Liver (tissue), 9 donors: ENCODE data around the gene CGNL1. TPM values are rescaled to one million over a fixed set of nuclear protein-coding genes. Genes with fewer than 3 reads are reported as not detected.

Experiments used
- DNase-seq: peaks from one replicate; pipeline ENCODE4 v3.0.0-alpha.2; 2017; ENCODE audit warnings: low spot score
- H3K27ac ChIP-seq, 2 donors: one replicate each; pipeline ENCODE4 v1.7.0; 2013; ENCODE audit warnings: inconsistent platforms in 2 of 2, low read length in 2 of 2, control low read depth in 1 of 2, low read depth in 1 of 2, mild to moderate bottlenecking in 1 of 2
- H3K27me3 ChIP-seq, 4 donors: one replicate each; pipeline versions ENCODE4 v1.6.1 to v1.7.0; 2013; ENCODE audit warnings: low read length in 3 of 4, inconsistent platforms in 1 of 4, mild to moderate bottlenecking in 1 of 4, moderate library complexity in 1 of 4; ENCODE audit not compliant: control insufficient read depth in 4 of 4, insufficient read depth in 4 of 4
- H3K36me3 ChIP-seq, 4 donors: one replicate each; pipeline versions ENCODE4 v1.6.1 to v1.7.0; 2013; ENCODE audit warnings: low read length in 3 of 4, mild to moderate bottlenecking in 3 of 4, low read depth in 1 of 4, moderate library complexity in 1 of 4; ENCODE audit not compliant: control insufficient read depth in 4 of 4, insufficient read depth in 3 of 4
- H3K4me1 ChIP-seq, 4 donors: one replicate each; pipeline versions ENCODE4 v1.6.1 to v1.7.0; 2013; ENCODE audit warnings: low read length in 3 of 4, mild to moderate bottlenecking in 3 of 4, moderate library complexity in 1 of 4; ENCODE audit not compliant: control insufficient read depth in 4 of 4, insufficient read depth in 4 of 4
- H3K4me3 ChIP-seq, 3 donors: one replicate each; pipeline versions ENCODE4 v1.6.1 to v1.7.0; 2013; ENCODE audit warnings: low read length in 3 of 3, control low read depth in 1 of 3, low read depth in 1 of 3, mild to moderate bottlenecking in 1 of 3
- H3K9ac ChIP-seq, 2 donors: one replicate each; pipeline ENCODE4 v1.7.0; 2013; ENCODE audit warnings: low read length in 2 of 2, mild to moderate bottlenecking in 2 of 2, moderate library complexity in 2 of 2, control low read depth in 1 of 2, low read depth in 1 of 2
- H3K9me3 ChIP-seq, 4 donors: one replicate each; pipeline versions ENCODE4 v1.6.1 to v1.7.0; 2013; ENCODE audit warnings: low read length in 3 of 4; ENCODE audit not compliant: control insufficient read depth in 4 of 4
- EGR1 ChIP-seq, 2 donors: IDR thresholded peaks; 2 replicates each; pipeline ENCODE4 v1.6.1; 2016 to 2018; ENCODE audit warnings: antibody characterized with exemption in 2 of 2, low read depth in 2 of 2
- FOXA1 ChIP-seq: IDR thresholded peaks from 2 replicates; pipeline ENCODE4 v1.6.1; 2016; ENCODE audit warnings: antibody characterized with exemption
- FOXA2 ChIP-seq: IDR thresholded peaks from 2 replicates; pipeline ENCODE4 v1.6.1; 2016; ENCODE audit warnings: antibody characterized with exemption
- GABPA ChIP-seq, 2 donors: IDR thresholded peaks in 1 of 2; conservative IDR thresholded peaks in 1 of 2; 2 replicates each; pipeline ENCODE4 v1.6.1; 2016; ENCODE audit warnings: antibody characterized with exemption in 2 of 2, mild to moderate bottlenecking in 1 of 2, moderate library complexity in 1 of 2
- HNF4A ChIP-seq, 2 donors: conservative IDR thresholded peaks; 2 replicates each; pipeline ENCODE4 v1.6.1; 2016; ENCODE audit warnings: antibody characterized with exemption in 2 of 2, mild to moderate bottlenecking in 2 of 2
- HNF4G ChIP-seq: IDR thresholded peaks from 2 replicates; pipeline ENCODE4 v1.6.1; 2016; ENCODE audit warnings: antibody characterized with exemption
- JUND ChIP-seq, 2 donors: IDR thresholded peaks; 2 replicates each; pipeline ENCODE4 v1.6.1; 2016; ENCODE audit warnings: antibody characterized with exemption in 2 of 2
- NR2F2 ChIP-seq: IDR thresholded peaks from 2 replicates; pipeline ENCODE4 v1.6.1; 2016; ENCODE audit warnings: antibody characterized with exemption
- RAD21 ChIP-seq, 2 donors: IDR thresholded peaks; 2 replicates each; pipeline ENCODE4 v1.6.1; 2016; ENCODE audit warnings: antibody characterized with exemption in 2 of 2, mild to moderate bottlenecking in 2 of 2
- SP1 ChIP-seq: IDR thresholded peaks from 2 replicates; pipeline ENCODE4 v1.6.1; 2018; ENCODE audit warnings: antibody characterized with exemption, mild to moderate bottlenecking
- TAF1 ChIP-seq: conservative IDR thresholded peaks from 2 replicates; pipeline ENCODE4 v1.6.1; 2016; ENCODE audit warnings: antibody characterized with exemption, mild to moderate bottlenecking
- YY1 ChIP-seq: IDR thresholded peaks from 2 replicates; pipeline ENCODE4 v1.6.1; 2016; ENCODE audit warnings: antibody characterized with exemption, mild to moderate bottlenecking
- WGBS: extraction: QIAGEN DNeasy Blood & Tissue Kit; methylation state at CpG from one replicate; pipeline ENCODE4 v1.1.7; 2013; 5-methylcytosine and 5-hydroxymethylcytosine counted together
- polyA plus RNA-seq, 2 donors: library from polyadenylated mRNA; stranded (reverse) in 1 of 2; unstranded in 1 of 2; fragments of 200-250 nt in 1 of 2; fragments of >200 nt in 1 of 2; fragmentation: Nextera tagmentation in 1 of 2; extraction: Ambion mirVana in 1 of 2; gene quantifications; one replicate each; pipeline versions ENCODE4 v1.2.1 to v1.2.3, GENCODE V29; 2013 to 2015
- total RNA-seq, 2 donors: library from RNA; depleted of rRNA; stranded (reverse); fragments of >200 nt; gene quantifications; one replicate each; pipeline ENCODE4 v1.2.3, GENCODE V29; 2014
- TF ChIP-seq, protein P1 (sequence below): IDR thresholded peaks from 2 replicates; pipeline ENCODE4 v1.6.1; 2016; ENCODE audit warnings: antibody characterized with exemption
- TF ChIP-seq, protein P2 (sequence below): fragments of 150-350 bp; IDR thresholded peaks from 2 replicates; pipeline ENCODE4 v1.5.1; 2017; ENCODE audit warnings: improper control_type of control experiment, low read depth, low read length; ENCODE audit not compliant: missing input control
- TF ChIP-seq, protein P3 (sequence below): IDR thresholded peaks from 2 replicates; pipeline ENCODE4 v1.6.1; 2016; ENCODE audit warnings: antibody characterized with exemption
- TF ChIP-seq, protein P4 (sequence below): IDR thresholded peaks from 2 replicates; pipeline ENCODE4 v1.6.1; 2016; ENCODE audit warnings: antibody characterized with exemption, mild to moderate bottlenecking
- TF ChIP-seq, protein P5 (sequence below): IDR thresholded peaks from 2 replicates; pipeline ENCODE4 v1.6.1; 2016; ENCODE audit warnings: antibody characterized with exemption
- donor health status: healthy.
- donor health status: healthy.
- donor health status: healthy.
- donor health status: healthy.
- donor health status: healthy.

The CGNL1 gene
- total and polyA plus RNA-seq, 4 donors: 12.0 to 31.9 (median 16.1) TPM

DNA sequence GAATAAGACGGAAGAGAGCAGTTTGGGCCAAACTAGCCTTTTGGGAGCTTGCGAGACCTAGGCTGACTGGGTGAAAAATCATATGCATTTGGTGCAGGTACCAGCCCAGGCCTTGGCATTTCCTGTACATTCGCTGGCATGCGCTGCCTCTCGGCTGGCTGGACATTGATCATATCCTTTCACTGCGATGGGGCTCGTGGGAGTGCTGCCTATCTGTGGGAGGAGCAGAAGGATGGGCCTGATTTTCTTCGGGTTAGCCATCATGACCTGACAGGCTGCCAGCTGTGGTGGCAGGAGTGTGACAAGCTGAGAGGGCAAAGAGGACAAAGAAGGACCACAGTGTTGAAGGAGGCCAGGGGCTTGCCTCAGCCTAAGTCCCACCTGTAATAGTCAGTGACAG is 14.3 kb downstream of the CGNL1 start (continued):
- TF ChIP-seq, protein P1, sequence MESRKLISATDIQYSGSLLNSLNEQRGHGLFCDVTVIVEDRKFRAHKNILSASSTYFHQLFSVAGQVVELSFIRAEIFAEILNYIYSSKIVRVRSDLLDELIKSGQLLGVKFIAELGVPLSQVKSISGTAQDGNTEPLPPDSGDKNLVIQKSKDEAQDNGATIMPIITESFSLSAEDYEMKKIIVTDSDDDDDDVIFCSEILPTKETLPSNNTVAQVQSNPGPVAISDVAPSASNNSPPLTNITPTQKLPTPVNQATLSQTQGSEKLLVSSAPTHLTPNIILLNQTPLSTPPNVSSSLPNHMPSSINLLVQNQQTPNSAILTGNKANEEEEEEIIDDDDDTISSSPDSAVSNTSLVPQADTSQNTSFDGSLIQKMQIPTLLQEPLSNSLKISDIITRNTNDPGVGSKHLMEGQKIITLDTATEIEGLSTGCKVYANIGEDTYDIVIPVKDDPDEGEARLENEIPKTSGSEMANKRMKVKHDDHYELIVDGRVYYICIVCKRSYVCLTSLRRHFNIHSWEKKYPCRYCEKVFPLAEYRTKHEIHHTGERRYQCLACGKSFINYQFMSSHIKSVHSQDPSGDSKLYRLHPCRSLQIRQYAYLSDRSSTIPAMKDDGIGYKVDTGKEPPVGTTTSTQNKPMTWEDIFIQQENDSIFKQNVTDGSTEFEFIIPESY: no peak
- TF ChIP-seq GABPA (IDR thresholded peaks at IDR 0.05 in 1 of 2, conservative IDR thresholded peaks at IDR 0.05 in 1 of 2) (no peak), FOXA1 (no peak)

DNA sequence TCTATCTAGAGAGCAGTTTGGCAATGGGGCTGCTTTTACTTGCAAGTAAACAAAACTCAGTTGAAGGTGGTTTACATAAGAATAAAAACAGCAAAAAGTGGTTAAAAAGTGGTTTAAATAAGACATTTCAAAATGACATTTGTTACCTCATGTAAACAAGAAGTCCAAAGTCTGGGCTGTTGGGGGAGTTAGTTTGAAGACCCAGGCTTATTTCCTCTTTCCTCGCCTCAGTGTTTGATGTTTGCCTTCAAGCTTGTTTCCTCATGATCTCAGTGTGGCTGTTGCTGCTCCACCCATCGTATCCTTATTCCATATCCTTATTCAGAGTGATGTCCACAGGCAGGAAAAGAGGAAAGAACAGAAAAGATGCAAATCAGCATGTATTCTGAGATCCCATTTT is 15.2 kb downstream of the CGNL1 start:
- H3K27me3 ChIP-seq: no peaks in the 10 kb centered on the region
- no peak overlapping the region for H3K4me3 ChIP-seq
- 58% methylated on average over 2 of the region's 2 CpGs for WGBS
- H3K4me1 ChIP-seq: peaks cover 5 to 53% (median 25%) of the 10 kb centered on the region in 4 donors
- TF ChIP-seq, protein P1: no peak
- TF ChIP-seq FOXA1 (no peak), HNF4A (conservative IDR thresholded peaks at IDR 0.05) (peak; percentile 13 to 48)
- TF ChIP-seq, protein P2, sequence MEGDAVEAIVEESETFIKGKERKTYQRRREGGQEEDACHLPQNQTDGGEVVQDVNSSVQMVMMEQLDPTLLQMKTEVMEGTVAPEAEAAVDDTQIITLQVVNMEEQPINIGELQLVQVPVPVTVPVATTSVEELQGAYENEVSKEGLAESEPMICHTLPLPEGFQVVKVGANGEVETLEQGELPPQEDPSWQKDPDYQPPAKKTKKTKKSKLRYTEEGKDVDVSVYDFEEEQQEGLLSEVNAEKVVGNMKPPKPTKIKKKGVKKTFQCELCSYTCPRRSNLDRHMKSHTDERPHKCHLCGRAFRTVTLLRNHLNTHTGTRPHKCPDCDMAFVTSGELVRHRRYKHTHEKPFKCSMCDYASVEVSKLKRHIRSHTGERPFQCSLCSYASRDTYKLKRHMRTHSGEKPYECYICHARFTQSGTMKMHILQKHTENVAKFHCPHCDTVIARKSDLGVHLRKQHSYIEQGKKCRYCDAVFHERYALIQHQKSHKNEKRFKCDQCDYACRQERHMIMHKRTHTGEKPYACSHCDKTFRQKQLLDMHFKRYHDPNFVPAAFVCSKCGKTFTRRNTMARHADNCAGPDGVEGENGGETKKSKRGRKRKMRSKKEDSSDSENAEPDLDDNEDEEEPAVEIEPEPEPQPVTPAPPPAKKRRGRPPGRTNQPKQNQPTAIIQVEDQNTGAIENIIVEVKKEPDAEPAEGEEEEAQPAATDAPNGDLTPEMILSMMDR: no peak
- TF ChIP-seq, protein P3, sequence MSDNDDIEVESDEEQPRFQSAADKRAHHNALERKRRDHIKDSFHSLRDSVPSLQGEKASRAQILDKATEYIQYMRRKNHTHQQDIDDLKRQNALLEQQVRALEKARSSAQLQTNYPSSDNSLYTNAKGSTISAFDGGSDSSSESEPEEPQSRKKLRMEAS: no peak
- peaks cover 0 to 2% (median 0%) of the 10 kb centered on the region in 4 donors for H3K36me3 ChIP-seq
- H3K27ac ChIP-seq: peak overlapping the region; percentile 19 to 45
- DNase-seq: no peak
- H3K9ac ChIP-seq: no peak overlapping the region
- H3K9me3 ChIP-seq: no peaks in the 10 kb centered on the region

DNA sequence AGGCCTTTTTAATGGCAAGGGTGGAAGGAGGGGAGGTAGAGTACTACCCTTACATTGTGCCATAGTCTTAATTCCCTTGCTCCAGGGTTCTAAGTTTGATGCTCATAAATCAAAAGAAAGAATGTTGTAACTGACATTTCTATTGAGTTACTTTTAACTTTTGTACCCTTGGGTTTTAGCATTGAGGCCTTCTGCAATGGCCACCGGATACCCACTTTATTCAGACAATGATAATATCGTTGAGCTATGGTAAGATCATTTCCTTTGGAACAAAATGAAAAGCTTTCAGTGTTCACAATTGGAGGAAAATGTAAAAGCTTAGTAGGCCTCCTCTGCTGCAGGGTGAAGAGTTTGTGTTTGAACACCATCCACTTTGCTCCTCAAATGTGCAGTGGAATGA is 16.8 kb downstream of the CGNL1 start:
- no peak overlapping the region for H3K9ac ChIP-seq
- DNase-seq: no peak
- TF ChIP-seq HNF4A (conservative IDR thresholded peaks at IDR 0.05): no peak
- TF ChIP-seq, protein P3: no peak
- TF ChIP-seq, protein P4, sequence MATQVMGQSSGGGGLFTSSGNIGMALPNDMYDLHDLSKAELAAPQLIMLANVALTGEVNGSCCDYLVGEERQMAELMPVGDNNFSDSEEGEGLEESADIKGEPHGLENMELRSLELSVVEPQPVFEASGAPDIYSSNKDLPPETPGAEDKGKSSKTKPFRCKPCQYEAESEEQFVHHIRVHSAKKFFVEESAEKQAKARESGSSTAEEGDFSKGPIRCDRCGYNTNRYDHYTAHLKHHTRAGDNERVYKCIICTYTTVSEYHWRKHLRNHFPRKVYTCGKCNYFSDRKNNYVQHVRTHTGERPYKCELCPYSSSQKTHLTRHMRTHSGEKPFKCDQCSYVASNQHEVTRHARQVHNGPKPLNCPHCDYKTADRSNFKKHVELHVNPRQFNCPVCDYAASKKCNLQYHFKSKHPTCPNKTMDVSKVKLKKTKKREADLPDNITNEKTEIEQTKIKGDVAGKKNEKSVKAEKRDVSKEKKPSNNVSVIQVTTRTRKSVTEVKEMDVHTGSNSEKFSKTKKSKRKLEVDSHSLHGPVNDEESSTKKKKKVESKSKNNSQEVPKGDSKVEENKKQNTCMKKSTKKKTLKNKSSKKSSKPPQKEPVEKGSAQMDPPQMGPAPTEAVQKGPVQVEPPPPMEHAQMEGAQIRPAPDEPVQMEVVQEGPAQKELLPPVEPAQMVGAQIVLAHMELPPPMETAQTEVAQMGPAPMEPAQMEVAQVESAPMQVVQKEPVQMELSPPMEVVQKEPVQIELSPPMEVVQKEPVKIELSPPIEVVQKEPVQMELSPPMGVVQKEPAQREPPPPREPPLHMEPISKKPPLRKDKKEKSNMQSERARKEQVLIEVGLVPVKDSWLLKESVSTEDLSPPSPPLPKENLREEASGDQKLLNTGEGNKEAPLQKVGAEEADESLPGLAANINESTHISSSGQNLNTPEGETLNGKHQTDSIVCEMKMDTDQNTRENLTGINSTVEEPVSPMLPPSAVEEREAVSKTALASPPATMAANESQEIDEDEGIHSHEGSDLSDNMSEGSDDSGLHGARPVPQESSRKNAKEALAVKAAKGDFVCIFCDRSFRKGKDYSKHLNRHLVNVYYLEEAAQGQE: no peak
- no peak for TF ChIP-seq GABPA (IDR thresholded peaks at IDR 0.05 in 1 of 2, conservative IDR thresholded peaks at IDR 0.05 in 1 of 2)
- TF ChIP-seq HNF4G: no peak
- no peak for TF ChIP-seq RAD21 (IDR thresholded peaks at IDR 0.05)
- no peak for TF ChIP-seq NR2F2
- no peak for TF ChIP-seq JUND (IDR thresholded peaks at IDR 0.05)
- TF ChIP-seq, protein P2: no peak
- no peak for TF ChIP-seq FOXA2
- TF ChIP-seq YY1: no peak
- TF ChIP-seq FOXA1: no peak
- TF ChIP-seq, protein P5, sequence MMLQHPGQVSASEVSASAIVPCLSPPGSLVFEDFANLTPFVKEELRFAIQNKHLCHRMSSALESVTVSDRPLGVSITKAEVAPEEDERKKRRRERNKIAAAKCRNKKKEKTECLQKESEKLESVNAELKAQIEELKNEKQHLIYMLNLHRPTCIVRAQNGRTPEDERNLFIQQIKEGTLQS: no peak
- TF ChIP-seq SP1: no peak
- no peak for TF ChIP-seq EGR1 (IDR thresholded peaks at IDR 0.05; ENCODE audit: low read depth in 2 of 2)
- TF ChIP-seq TAF1: no peak
- H3K4me1 ChIP-seq: peaks cover 3 to 39% (median 11%) of the 10 kb centered on the region in 4 donors
- whole genome bisulfite sequencing: 75% methylated on average over 2 of the region's 2 CpGs
- no peaks in the 10 kb centered on the region for H3K9me3 ChIP-seq
- H3K4me3 ChIP-seq: no peak overlapping the region
- H3K36me3 ChIP-seq: peaks cover 0 to 2% (median 0%) of the 10 kb centered on the region in 4 donors
- H3K27me3 ChIP-seq: no peaks in the 10 kb centered on the region
- H3K27ac ChIP-seq: no peak overlapping the region
